GM19240 (cell line): Measurements from ENCODE around the gene PRKCB.
"Not testable (repeated sequence)": the region's sequence is repeated elsewhere in the genome, so short reads cannot be mapped to it uniquely, and the experiment has no call there.

Source experiments
- DNase-seq: peaks from one replicate; pipeline ENCODE4 v3.0.0; 2011; ENCODE audit warnings: low spot score; ENCODE audit not compliant: insufficient read length

Gene PRKCB

GRCh38 chr16:24129412-24129918, 293.7 kb downstream of the PRKCB start:
- no peak for DNase-seq

GRCh38 chr16:24130494-24131085, 294.8 kb downstream of the PRKCB start:
- DNase-seq, result no peak

GRCh38 chr16:24131294-24131693, 295.5 kb downstream of the PRKCB start:
- DNase-seq, result no peak

GRCh38 chr16:24132048-24132796, 296.4 kb downstream of the PRKCB start:
- DNase-seq, result no peak

- no peak for DNase-seq
Observed at GRCh38 chr16:24132797-24133155, 297.0 kb downstream of the PRKCB start.

GRCh38 chr16:24135624-24136565, 300.1 kb downstream of the PRKCB start:
- DNase-seq, result no peak

GRCh38 chr16:24138024-24138423, 302.2 kb downstream of the PRKCB start:
- no peak for DNase-seq

GRCh38 chr16:24138575-24138974, 302.8 kb downstream of the PRKCB start:
- DNase-seq, result no peak

- DNase-seq, result no peak
Observed at GRCh38 chr16:24139282-24139681, 303.5 kb downstream of the PRKCB start.

GRCh38 chr16:24140730-24141129, 304.9 kb downstream of the PRKCB start:
- DNase-seq, result no peak

GRCh38 chr16:24141466-24141865, 305.7 kb downstream of the PRKCB start:
- no peak for DNase-seq

- no peak for DNase-seq
Observed at GRCh38 chr16:24141917-24142316, 306.1 kb downstream of the PRKCB start.

- no peak for DNase-seq
Observed at GRCh38 chr16:24145927-24146326, 310.1 kb downstream of the PRKCB start.

GRCh38 chr16:24146518-24146917, 310.7 kb downstream of the PRKCB start:
- no peak for DNase-seq

- DNase-seq, result no peak
Observed at GRCh38 chr16:24149102-24149501, 313.3 kb downstream of the PRKCB start.

GRCh38 chr16:24150282-24150681, 314.5 kb downstream of the PRKCB start:
- DNase-seq, result no peak

- no peak for DNase-seq
Observed at GRCh38 chr16:24151482-24151939, 315.7 kb downstream of the PRKCB start.

- not testable (repeated sequence) for DNase-seq
Observed at GRCh38 chr16:24152048-24152447, 316.3 kb downstream of the PRKCB start.

GRCh38 chr16:24152826-24153225, 317.0 kb downstream of the PRKCB start:
- no peak for DNase-seq

- DNase-seq, result no peak
Observed at GRCh38 chr16:24156777-24157176, 321.0 kb downstream of the PRKCB start.

GRCh38 chr16:24163935-24164334, 328.2 kb downstream of the PRKCB start:
- no peak for DNase-seq

- no peak for DNase-seq
Observed at GRCh38 chr16:24164416-24164815, 328.6 kb downstream of the PRKCB start.
